Heart left ventricle (tissue), 13 donors: ENCODE measurements around the gene ELOVL1.

Experiments
- CTCF ChIP-seq, 12 donors: fragments of 200-600 bp; sonication (generic) in 4 of 12; IDR thresholded peaks; one replicate each; pipeline versions ENCODE4 v1.5.0 to v1.8.0; 2018 to 2022; ENCODE audit warnings: antibody characterized with exemption in 12 of 12, mild to moderate bottlenecking in 5 of 12
- POLR2A ChIP-seq, 2 donors: fragments of 450-650 bp; IDR thresholded peaks; one replicate each; pipeline ENCODE4 v1.6.1; 2017; ENCODE audit warnings: antibody characterized with exemption in 2 of 2, mild to moderate bottlenecking in 2 of 2, moderate library complexity in 2 of 2
- donor health status: ischemic (EF 13 %, LVEDD 7.1; RV severe dilation, severe dysfunction).
- donor health status: DM: no; HTN: yes; CAD: no.
- donor health status: DM: no; HTN: no; CAD: no.
- donor health status: ischemic (EF 25% LVEDD 6.9; RV normal size, moderate dysfunction).
- donor health status: ischemic (EF 25% LVEDD 5.7; RV mildly dilated, moderate dysfunction).
- donor health status: ischemic (EF 35%, LVEDD 5.7; RV mildly dilated, moderate dysfunction).
- donor health status: nonischemic (EF 11% LVEDD 7.7; RV severe dilation, severe dysfunction).
- donor health status: DM: yes; HTN: yes; CAD: no.
- donor health status: PGD.
- donor health status: ischemic (EF 29% LVEDD 5.4; RV normal size, mild dysfunction).
- donor health status: nonischemic (EF 23%, LVEDD 6.1; RV moderate dilation, normal function).

GRCh38 chr1:43395523-43395922 lies 27.7 kb upstream of the ELOVL1 start:
- no peak for TF ChIP-seq CTCF (IDR thresholded peaks at IDR 0.05)
- TF ChIP-seq POLR2A (IDR thresholded peaks at IDR 0.05), result no peak
